Calu3 (cell line): Measurements from ENCODE around the gene CAV1. TPM values are rescaled to one million over a fixed set of nuclear protein-coding genes. Genes with fewer than 3 reads are reported as not detected.

Experiments
- BruUV-seq: library from RNA; stranded (reverse); fragments of 400-500 nt; replicated peaks from 2 replicates; lab custom pipeline; 2021; lab: Mats Ljungman, UMichigan
- CTCF ChIA-PET: fragments of 300-600 bp; sonication (Branson Sonifier 250); formaldehyde crosslinking; loops from one replicate; lab custom pipeline; 2022; ENCODE audit warnings: antibody characterized with exemption; lab: Charles Lee
- DNase-seq: peaks from one replicate; pipeline ENCODE4 v3.0.0; 2022
- H3K27ac Mint-ChIP-seq: one replicate; pipeline ENCODE4 v1.8.0; 2022; ENCODE audit warnings: mixed read lengths; ENCODE audit not compliant: unreplicated experiment
- H3K27me3 Mint-ChIP-seq: one replicate; pipeline ENCODE4 v1.8.0; 2022; ENCODE audit warnings: mixed read lengths; ENCODE audit not compliant: unreplicated experiment
- H3K36me3 Mint-ChIP-seq: one replicate; pipeline ENCODE4 v1.8.0; 2022; ENCODE audit warnings: mild to moderate bottlenecking, moderate library complexity, mixed read lengths; ENCODE audit not compliant: insufficient read depth, unreplicated experiment
- H3K4me1 Mint-ChIP-seq: one replicate; pipeline ENCODE4 v1.8.0; 2022; ENCODE audit warnings: mild to moderate bottlenecking, low read depth, mixed read lengths; ENCODE audit not compliant: unreplicated experiment
- H3K4me3 Mint-ChIP-seq: one replicate; pipeline ENCODE4 v1.8.0; 2022; ENCODE audit warnings: mild to moderate bottlenecking, low read depth, moderate library complexity, mixed read lengths; ENCODE audit not compliant: unreplicated experiment
- H3K9me3 Mint-ChIP-seq: one replicate; pipeline ENCODE4 v1.8.0; 2022; ENCODE audit warnings: low read depth, mixed read lengths; ENCODE audit not compliant: unreplicated experiment
- intact Hi-C: fragments of 100-400 bp; cut with micrococcal nuclease; formaldehyde crosslinking; loops from one replicate; pipeline ENCODE4 v1.10.0; 2022; ENCODE audit not compliant: unreplicated experiment
- total RNA-seq: library from RNA; stranded (reverse); gene quantifications from 2 replicates; pipeline ENCODE4 v1.2.3, GENCODE V29; 2022
- TF ChIP-seq, protein P1 (sequence below): fragments of 200-600 bp; IDR thresholded peaks from one replicate; pipeline ENCODE4 v1.8.0; 2022; ENCODE audit warnings: antibody characterized with exemption; ENCODE audit not compliant: unreplicated experiment

The CAV1 gene
- total RNA-seq, 1 experiment from 2014 or later, result 15.9 TPM

DNA sequence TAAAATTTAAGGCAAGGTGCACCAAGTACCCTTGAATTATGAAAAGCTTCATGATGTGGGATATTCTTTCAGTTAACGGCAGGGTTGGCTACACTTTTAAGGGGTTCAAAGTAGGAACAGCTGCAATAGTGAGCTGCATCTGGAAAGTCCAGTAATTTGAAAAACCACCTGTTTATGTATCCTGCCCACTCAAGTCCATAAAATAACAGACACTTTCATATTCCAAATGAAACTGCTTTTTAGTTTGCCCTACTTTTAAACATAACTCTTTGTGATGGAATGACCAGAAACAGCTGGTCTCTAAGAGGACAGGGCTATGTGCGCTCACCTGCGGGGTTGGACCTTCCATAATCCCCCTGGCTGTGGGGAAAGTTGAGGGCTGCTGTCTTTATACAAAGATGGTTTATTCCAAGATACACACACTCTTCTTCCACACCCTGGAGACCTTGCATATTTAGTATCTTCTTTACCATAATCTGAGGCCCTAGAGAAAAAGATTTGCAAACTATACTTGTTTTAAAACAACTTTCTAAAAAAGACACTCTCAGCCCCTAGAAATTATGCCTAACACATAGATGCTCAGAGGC is 7.4 kb downstream of the CAV1 start:
- no TSS peak for BruUV-seq
- intact Hi-C loops, result no loop called here
- H3K27ac Mint-ChIP-seq, result no peak overlapping the region

DNA sequence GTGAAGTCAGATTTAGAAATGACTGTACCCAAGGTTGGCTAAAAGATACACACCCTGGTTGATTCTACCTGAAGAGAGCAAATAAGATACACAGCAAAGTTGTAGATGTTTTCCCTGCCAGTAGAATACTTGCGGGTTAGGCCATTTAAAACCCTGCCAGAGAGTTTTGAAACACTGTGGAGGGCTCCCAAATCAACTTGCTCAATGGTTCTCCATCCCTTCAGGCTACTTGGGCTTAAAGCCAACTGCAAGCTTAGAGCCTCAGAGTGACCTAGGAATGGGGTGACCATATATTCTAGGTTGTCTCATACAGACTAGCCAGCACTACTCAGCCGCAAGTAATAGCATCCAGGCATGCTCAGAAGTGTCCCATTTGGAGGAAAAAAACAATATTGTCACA is 10.0 kb downstream of the CAV1 start:
- H3K27me3 Mint-ChIP-seq, result no peaks in the 10 kb centered on the region
- TF ChIP-seq, protein P1, sequence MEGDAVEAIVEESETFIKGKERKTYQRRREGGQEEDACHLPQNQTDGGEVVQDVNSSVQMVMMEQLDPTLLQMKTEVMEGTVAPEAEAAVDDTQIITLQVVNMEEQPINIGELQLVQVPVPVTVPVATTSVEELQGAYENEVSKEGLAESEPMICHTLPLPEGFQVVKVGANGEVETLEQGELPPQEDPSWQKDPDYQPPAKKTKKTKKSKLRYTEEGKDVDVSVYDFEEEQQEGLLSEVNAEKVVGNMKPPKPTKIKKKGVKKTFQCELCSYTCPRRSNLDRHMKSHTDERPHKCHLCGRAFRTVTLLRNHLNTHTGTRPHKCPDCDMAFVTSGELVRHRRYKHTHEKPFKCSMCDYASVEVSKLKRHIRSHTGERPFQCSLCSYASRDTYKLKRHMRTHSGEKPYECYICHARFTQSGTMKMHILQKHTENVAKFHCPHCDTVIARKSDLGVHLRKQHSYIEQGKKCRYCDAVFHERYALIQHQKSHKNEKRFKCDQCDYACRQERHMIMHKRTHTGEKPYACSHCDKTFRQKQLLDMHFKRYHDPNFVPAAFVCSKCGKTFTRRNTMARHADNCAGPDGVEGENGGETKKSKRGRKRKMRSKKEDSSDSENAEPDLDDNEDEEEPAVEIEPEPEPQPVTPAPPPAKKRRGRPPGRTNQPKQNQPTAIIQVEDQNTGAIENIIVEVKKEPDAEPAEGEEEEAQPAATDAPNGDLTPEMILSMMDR, result no peak
- BruUV-seq, result no TSS peak
- H3K4me1 Mint-ChIP-seq, result no peaks in the 10 kb centered on the region
- CTCF ChIA-PET, result no interaction called here
- H3K4me3 Mint-ChIP-seq, result no peak overlapping the region
- DNase-seq, result no peak
- H3K36me3 Mint-ChIP-seq, result no peaks in the 10 kb centered on the region
- intact Hi-C loops, result no loop called here
- H3K27ac Mint-ChIP-seq, result no peak overlapping the region
- peaks cover 2% of the 10 kb centered on the region for H3K9me3 Mint-ChIP-seq

More for the DNA sequence above, 7.4 kb downstream of the CAV1 start:
- CTCF ChIA-PET, result interaction anchor here (0.5 kb wide), 1 partner anchor 39 kb away, joined by 3 read pairs; no protein-coding TSS in a partner anchor
- no peaks in the 10 kb centered on the region for H3K9me3 Mint-ChIP-seq
- no peaks in the 10 kb centered on the region for H3K36me3 Mint-ChIP-seq
- TF ChIP-seq, protein P1, result no peak
- DNase-seq, result no peak
- no peak overlapping the region for H3K4me3 Mint-ChIP-seq
- H3K4me1 Mint-ChIP-seq, result peaks cover 12% of the 10 kb centered on the region
- H3K27me3 Mint-ChIP-seq, result no peaks in the 10 kb centered on the region

DNA sequence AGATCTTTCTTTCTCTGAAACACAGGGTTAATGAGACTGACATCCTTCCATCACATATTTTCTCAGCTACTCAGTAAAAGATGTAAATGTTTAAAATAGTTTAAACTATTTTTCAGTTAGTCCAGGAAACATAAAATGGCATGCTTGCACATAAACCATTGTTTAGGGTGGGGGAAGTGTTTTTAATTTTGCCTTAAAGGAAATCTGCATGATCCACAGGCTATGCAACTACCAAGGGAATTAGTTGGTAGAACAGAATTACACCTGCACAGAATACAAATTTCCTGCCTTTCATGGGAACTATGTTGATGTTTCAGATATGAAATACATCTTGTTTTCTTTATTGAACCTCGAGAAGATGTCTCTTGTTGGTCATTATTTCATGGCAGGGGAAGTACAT is 10.6 kb downstream of the CAV1 start:
- Mint-ChIP-seq H3K4me3 (no peak overlapping the region), H3K4me1 (peaks cover 3% of the 10 kb centered on the region), H3K27ac (no peak overlapping the region), H3K36me3 (no peaks in the 10 kb centered on the region), H3K9me3 (peaks cover 2% of the 10 kb centered on the region), H3K27me3 (no peaks in the 10 kb centered on the region)
- intact Hi-C loops, result no loop called here
- TF ChIP-seq, protein P1, result no peak
- no peak for DNase-seq
- CTCF ChIA-PET, result no interaction called here
- no TSS peak for BruUV-seq

DNA sequence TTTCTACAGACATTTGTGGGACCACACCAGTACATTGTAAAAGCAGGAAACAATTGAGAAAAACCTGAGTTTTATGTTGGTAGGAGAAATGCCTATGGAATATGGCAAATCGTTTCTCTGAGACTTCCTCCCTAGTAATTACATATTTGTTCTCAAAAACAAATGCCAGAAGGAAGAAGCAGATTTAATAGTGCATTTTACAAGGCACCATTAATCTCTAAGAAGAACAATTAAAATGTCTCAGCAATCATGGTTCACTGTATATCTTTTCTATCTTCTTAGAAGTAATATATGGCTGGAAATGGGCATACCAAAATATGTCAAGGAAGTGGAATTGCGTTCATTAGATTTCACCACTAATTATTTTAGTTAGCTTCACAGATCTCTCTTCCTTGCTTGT is 13.3 kb downstream of the CAV1 start:
- CTCF ChIA-PET, result no interaction called here
- Mint-ChIP-seq H3K36me3 (no peaks in the 10 kb centered on the region), H3K9me3 (peaks cover 2% of the 10 kb centered on the region), H3K4me1 (peaks cover 13% of the 10 kb centered on the region), H3K4me3 (no peak overlapping the region), H3K27me3 (no peaks in the 10 kb centered on the region), H3K27ac (no peak overlapping the region)
- intact Hi-C loops, result no loop called here
- BruUV-seq, result no TSS peak
- TF ChIP-seq, protein P1, result no peak
- DNase-seq, result no peak
